NCI-H526 (cell line): ENCODE results near the gene CD2AP.
"Not testable (repeated sequence)": the region's sequence is repeated elsewhere in the genome, so short reads cannot be mapped to it uniquely, and the experiment has no call there.

Experiments
- DNase-seq, 2 experiments: peaks; one replicate each; lab custom pipeline; 2025; lab: John Stamatoyannopoulos, UW

Gene CD2AP

GRCh38 chr6:47566602-47567001 is 89.0 kb downstream of the CD2AP start:
- not testable (repeated sequence) for DNase-seq

GRCh38 chr6:47567586-47567985 is 90.0 kb downstream of the CD2AP start:
- no peak for DNase-seq

GRCh38 chr6:47571488-47571887 is 93.9 kb downstream of the CD2AP start:
- no peak for DNase-seq

- no peak for DNase-seq
Measured at GRCh38 chr6:47573109-47573508, 95.5 kb downstream of the CD2AP start.

GRCh38 chr6:47574789-47575188 is 97.2 kb downstream of the CD2AP start:
- no peak for DNase-seq

GRCh38 chr6:47579040-47579439 is 101.5 kb downstream of the CD2AP start:
- DNase-seq = no peak

GRCh38 chr6:47581591-47581990 is 104.0 kb downstream of the CD2AP start:
- no peak for DNase-seq

- DNase-seq = no peak
Measured at GRCh38 chr6:47587493-47587892, 109.9 kb downstream of the CD2AP start.

GRCh38 chr6:47592131-47592840 is 114.7 kb downstream of the CD2AP start:
- no peak for DNase-seq

GRCh38 chr6:47593979-47594378 is 116.4 kb downstream of the CD2AP start:
- no peak for DNase-seq

- DNase-seq = peak; percentile 25 to 38
Measured at GRCh38 chr6:47595785-47596184, 118.2 kb downstream of the CD2AP start.

- DNase-seq = no peak
Measured at GRCh38 chr6:47598367-47598766, 120.8 kb downstream of the CD2AP start.

- DNase-seq = no peak
Measured at GRCh38 chr6:47599512-47599911, 121.9 kb downstream of the CD2AP start.

GRCh38 chr6:47603227-47603626 is 125.6 kb downstream of the CD2AP start:
- DNase-seq = no peak

- DNase-seq = no peak
Measured at GRCh38 chr6:47603995-47604394, 126.4 kb downstream of the CD2AP start.

GRCh38 chr6:47621838-47622449 is 144.4 kb downstream of the CD2AP start:
- no peak for DNase-seq

- DNase-seq = no peak
Measured at GRCh38 chr6:47626782-47627181, 149.2 kb downstream of the CD2AP start.

- no peak for DNase-seq
Measured at GRCh38 chr6:47628448-47629272, 151.1 kb downstream of the CD2AP start.

- DNase-seq = no peak
Measured at GRCh38 chr6:47629954-47630353, 152.4 kb downstream of the CD2AP start.

- DNase-seq = no peak
Measured at GRCh38 chr6:47630587-47630986, 153.0 kb downstream of the CD2AP start.

GRCh38 chr6:47631269-47631772 is 153.7 kb downstream of the CD2AP start:
- peak; percentile 54 to 76 for DNase-seq

GRCh38 chr6:47631797-47632196 is 154.2 kb downstream of the CD2AP start:
- no peak for DNase-seq

GRCh38 chr6:47633141-47633540 is 155.6 kb downstream of the CD2AP start:
- DNase-seq = peak; percentile 2 to 4
